NCI-H2196 (cell line): ENCODE data around the gene OR4M1.
"Not testable (repeated sequence)": the region's sequence is repeated elsewhere in the genome, so short reads cannot be mapped to it uniquely, and the experiment has no call there.

Experiments
- DNase-seq: peaks from one replicate; lab custom pipeline; 2025; ENCODE audit not compliant: unreplicated experiment; lab: John Stamatoyannopoulos, UW

Gene OR4M1, protein sequence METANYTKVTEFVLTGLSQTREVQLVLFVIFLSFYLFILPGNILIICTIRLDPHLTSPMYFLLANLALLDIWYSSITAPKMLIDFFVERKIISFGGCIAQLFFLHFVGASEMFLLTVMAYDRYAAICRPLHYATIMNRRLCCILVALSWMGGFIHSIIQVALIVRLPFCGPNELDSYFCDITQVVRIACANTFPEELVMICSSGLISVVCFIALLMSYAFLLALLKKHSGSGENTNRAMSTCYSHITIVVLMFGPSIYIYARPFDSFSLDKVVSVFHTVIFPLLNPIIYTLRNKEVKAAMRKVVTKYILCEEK

GRCh38 chr14:19773204-19773603 is at the start of gene OR4M1:
Gene OR4M1, plus strand, starts transcription at chr14:19773504. Its CDS starts 6,819 bp downstream, at chr14:19780323.
- DNase-seq, result not testable (repeated sequence)

GRCh38 chr14:19729359-19729758 is 43.9 kb upstream of the OR4M1 start:
- DNase-seq, result no peak

- DNase-seq, result no peak
These were observed 43.5 kb upstream of the OR4M1 start for GRCh38 chr14:19729763-19730162.

DNA sequence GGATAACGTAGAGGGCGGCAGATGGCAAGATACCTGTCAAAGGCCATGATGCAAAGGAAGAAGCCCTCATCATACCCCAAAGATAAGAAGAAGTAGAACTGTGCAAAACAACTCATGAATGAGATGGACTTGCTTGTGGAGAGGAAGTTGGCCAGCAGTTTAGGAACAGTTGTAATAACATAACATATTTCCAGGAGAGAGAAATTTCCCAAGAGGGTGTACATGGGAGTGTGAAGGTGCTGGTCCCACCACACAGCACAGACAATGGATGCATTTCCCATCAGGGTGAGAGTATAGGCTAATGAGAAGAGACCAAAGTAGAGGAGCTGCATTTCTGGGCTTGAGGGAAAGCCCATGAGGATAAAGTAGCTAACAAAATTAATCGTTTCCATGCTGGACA is 39.4 kb upstream of the OR4M1 start:
- DNase-seq, result not testable (repeated sequence)

GRCh38 chr14:19743256-19743655 is 30.0 kb upstream of the OR4M1 start, which contains the start of gene OR4Q3:
Gene OR4Q3, plus strand, starts transcription at chr14:19743571.
- DNase-seq, result no peak

DNA sequence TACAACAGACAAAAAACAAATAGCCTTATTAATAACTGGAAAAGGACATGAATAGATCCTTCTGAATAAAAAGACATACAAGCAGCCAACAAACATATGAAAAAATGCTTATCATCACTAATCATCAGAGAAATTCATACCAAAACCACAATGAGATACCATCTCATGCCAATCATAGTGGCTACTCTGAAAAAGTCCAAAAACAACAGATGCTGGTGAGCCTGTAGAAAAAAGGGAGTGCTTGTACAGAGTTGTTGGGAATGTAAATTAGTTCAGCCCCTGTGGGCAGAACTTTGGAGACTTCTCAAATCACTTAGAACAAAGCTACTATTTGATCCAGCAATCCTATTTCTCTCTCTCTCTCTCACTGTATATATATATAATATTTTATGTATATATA is 21.0 kb upstream of the OR4M1 start:
- DNase-seq, result not testable (repeated sequence)

GRCh38 chr14:19754172-19754571 is 19.1 kb upstream of the OR4M1 start:
- DNase-seq, result no peak

DNA sequence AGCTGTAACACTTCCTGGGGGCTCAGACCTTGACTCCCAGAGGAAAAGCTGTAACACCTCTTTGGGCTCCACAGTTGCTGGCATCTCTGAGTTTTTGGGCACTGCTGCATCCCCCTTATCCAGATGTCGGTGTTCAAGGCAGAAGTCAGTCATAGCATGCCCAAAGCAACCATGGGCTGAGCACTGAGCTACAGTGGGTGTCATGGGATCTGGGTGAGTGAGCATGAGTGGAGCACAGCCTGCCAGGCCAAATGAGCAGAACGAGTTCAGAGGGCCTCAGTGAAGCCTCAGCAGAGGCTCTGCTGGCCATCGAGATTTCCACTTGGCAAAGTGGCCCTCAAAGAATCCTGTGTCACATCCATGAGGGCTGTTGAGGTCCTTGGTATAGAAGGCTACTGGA is 1.8 kb upstream of the OR4M1 start:
- not testable (repeated sequence) for DNase-seq

DNA sequence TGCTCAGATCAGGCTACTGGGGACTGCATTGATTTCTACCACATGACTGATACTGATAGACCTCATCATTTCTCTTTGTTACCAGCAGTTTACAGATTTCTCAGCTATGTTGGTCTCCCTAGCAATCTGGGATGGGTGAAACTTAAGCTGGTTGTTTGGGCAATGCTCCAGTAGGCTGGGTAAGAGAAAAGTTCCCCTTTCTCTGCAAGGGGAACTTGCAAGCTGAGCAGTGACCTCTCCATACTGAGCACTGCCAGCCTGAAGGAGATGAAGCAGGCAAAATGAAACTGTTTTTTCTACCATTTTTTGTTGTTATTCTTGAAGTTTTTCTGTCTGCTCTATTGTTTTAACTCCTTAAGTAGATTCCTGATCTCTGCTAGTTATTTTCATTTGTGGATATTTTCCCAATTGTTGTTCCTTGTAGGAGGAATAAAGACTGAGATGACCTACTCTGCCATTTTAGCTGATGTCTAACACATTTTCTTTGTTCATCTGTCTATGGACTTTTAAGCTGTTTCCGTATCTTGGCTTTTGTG is 1.3 kb upstream of the OR4M1 start:
- DNase-seq, result no peak

GRCh38 chr14:19772454-19772853 is 850 bp upstream of the OR4M1 start:
- not testable (repeated sequence) for DNase-seq

GRCh38 chr14:19775587-19775986 is 2.3 kb downstream of the OR4M1 start:
- no peak for DNase-seq

- not testable (repeated sequence) for DNase-seq
These were observed 12.5 kb downstream of the OR4M1 start for GRCh38 chr14:19785848-19786247.

GRCh38 chr14:19787318-19787717 is 14.0 kb downstream of the OR4M1 start:
- DNase-seq, result not testable (repeated sequence)

DNA sequence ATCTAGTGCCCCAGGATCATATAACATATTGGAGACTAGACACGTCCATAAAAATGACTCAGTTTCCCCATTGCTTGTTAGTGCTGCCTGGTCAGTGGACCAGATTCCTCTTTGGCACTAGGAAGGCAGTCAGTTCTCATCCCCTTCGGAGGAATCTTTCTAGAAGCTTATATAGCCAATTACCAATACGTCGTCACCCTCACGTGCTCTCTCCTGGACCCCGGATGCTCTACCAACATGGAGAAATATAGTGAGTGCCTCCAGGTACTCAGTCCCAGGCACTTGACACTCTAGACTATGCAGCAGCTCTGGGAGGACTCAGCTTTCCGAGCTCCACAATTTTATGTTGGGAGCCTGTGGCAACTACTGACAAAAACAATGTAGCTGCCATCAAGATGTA is 14.8 kb downstream of the OR4M1 start:
- not testable (repeated sequence) for DNase-seq

DNA sequence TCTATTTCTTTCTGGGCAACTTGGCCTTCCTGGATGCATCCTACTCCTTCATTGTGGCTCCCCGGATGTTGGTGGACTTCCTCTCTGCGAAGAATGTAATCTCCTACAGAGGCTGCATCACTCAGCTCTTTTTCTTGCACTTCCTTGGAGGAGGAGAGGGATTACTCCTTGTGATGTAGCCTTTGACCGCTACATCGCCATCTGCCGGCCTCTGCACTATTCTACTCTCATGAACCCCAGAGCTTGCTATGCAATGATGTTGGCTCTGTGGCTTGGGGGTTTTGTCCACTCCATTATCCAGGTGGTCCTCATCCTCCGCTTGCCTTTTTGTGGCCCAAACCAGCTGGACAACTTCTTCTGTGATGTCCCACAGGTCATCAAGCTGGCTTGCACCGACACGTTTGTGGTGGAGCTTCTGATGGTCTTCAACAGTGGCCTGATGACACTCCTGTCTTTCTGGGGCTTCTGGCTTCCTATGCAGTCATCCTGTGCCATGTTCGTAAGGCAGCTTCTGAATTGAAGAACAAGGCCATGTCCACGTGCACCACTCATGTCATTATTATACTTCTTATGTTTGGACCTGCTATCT is 23.3 kb downstream of the OR4M1 start:
- DNase-seq, result not testable (repeated sequence)

DNA sequence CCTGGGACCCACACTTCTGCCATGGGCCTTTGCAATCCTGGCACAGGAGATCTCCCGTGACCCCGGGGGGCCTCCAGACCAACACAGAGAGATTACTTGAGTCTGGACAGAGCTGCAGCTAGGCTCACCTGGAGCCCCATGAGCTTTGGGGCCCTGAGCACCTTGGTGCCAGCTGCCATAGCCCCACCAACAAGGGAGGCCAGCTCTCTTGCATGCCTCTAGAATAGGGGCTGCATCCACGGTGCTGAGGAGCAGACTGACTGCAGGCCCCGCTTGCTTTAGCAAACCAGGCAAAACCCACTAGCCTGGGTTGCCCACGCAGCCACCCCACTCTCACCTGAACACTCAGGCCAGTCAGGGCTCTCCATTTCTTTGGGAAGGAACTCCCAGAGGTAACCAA is 26.6 kb downstream of the OR4M1 start:
- no peak for DNase-seq

- DNase-seq, result no peak
These were observed 27.2 kb downstream of the OR4M1 start for GRCh38 chr14:19800282-19801117.

GRCh38 chr14:19801118-19801464 is 27.8 kb downstream of the OR4M1 start:
- no peak for DNase-seq

- DNase-seq, result not testable (repeated sequence)
These were observed 30.2 kb downstream of the OR4M1 start, which contains the start of gene OR4N2 for GRCh38 chr14:19803470-19803869. Gene OR4N2, plus strand, starts transcription at chr14:19803770. Its CDS starts 23,679 bp downstream, at chr14:19827449.

GRCh38 chr14:19813171-19813920 is 40.0 kb downstream of the OR4M1 start:
- not testable (repeated sequence) for DNase-seq

DNA sequence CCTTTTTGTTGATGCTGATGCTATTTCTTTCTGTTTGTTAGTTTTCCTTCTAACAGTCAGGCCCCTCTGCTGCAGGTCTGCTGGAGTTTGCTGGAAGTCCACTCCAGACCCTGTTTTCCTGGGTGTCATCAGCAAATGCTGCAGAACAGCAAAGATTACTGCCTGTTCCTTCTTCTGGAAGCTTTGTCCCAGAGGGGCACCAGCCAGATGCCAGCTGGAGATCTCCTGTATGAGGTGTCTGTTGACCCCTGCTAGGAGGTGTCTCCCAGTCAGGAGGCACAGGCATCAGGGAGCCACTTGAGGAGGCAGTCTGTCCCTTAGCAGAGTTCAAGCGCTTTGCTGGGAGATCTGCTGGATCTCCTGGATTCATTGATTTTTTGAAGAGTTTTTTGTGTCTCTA is 46.6 kb downstream of the OR4M1 start:
- not testable (repeated sequence) for DNase-seq
